ENCODE results near the gene HTR2B. TPM values are rescaled to one million over a fixed set of nuclear protein-coding genes. Genes with fewer than 3 reads are reported as not detected.

HTR2B gene
- total and polyA plus RNA-seq, 7 donors, result 0.23 to 18.3 (median 7.6) TPM; not detected in 1

DNA sequence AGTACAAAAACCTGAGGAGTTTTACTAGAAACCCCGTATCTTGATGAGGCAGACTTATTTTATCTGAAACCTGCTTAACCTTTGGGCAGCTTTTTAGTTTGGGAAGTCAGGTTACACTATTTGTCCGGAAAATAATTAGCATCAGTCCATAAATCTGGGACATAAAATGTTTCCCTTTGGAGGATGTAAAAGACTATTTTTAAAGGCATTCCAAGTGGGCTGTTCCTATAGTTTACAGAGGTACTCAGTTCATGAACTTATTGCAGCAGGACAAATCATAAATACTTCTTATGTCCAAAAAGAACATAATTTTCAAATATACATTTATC, 6.3 kb downstream of the HTR2B start:
- no peak for DNase-seq
- Histone ChIP-seq H3K36me3 (no peaks in the 10 kb centered on the region), H3K27ac (peak overlapping the region; percentile 7 to 70 (median 42)), H3K4me1 (peaks cover 0 to 26% (median 14%) of the 10 kb centered on the region in 4 donors), H3K9me3 (no peaks in the 10 kb centered on the region), H3K27me3 (no peaks in the 10 kb centered on the region), H3K4me3 (peak overlapping the region in 1 of 4 donors; percentile 43)
- no peak for TF ChIP-seq EP300 (IDR thresholded peaks at IDR 0.05)
- TF ChIP-seq, protein P1, sequence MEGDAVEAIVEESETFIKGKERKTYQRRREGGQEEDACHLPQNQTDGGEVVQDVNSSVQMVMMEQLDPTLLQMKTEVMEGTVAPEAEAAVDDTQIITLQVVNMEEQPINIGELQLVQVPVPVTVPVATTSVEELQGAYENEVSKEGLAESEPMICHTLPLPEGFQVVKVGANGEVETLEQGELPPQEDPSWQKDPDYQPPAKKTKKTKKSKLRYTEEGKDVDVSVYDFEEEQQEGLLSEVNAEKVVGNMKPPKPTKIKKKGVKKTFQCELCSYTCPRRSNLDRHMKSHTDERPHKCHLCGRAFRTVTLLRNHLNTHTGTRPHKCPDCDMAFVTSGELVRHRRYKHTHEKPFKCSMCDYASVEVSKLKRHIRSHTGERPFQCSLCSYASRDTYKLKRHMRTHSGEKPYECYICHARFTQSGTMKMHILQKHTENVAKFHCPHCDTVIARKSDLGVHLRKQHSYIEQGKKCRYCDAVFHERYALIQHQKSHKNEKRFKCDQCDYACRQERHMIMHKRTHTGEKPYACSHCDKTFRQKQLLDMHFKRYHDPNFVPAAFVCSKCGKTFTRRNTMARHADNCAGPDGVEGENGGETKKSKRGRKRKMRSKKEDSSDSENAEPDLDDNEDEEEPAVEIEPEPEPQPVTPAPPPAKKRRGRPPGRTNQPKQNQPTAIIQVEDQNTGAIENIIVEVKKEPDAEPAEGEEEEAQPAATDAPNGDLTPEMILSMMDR (IDR thresholded peaks at IDR 0.05), result no peak
- no peak for TF ChIP-seq POLR2AphosphoS5 (IDR thresholded peaks at IDR 0.05)
- no peak for TF ChIP-seq POLR2A (IDR thresholded peaks at IDR 0.05)
- WGBS, 2 donors, result 70 to 76% methylated on average over 2 of the region's 2 CpGs
- intact Hi-C loops (cut with DNase I), result no loop called here

DNA sequence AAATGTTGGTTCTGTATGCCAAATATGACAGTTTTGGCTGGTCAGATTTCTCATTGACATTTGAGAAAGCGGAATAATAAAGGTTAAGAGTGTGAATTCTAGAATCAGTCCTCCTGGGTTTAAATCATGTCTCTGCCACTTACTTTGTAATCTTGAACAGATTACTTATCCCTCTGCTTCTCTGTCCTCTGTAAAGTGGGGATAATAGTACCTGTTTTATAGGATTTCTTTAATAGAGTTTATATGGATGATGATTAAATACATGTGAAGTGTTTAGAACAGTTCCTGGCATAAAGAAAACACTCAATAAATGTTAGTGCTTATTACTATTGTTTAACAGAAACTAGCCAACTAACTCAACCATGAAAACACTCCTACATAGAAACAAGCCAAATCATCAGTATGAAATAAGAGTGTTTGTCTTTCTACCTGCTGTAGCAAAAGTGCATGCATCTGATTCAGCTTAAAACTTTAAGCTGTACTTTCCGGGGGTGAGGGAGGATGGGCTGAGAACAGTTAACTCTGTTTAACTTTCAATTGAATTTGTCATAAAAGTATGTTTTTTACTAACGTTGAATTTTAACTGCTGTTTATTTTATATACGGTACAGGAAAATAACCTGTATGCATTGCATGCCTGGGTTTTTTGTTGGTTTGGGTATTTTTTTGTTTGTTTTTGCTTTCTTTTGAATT, 6.8 kb downstream of the HTR2B start:
- TF ChIP-seq, protein P1 (IDR thresholded peaks at IDR 0.05), result no peak
- TF ChIP-seq POLR2AphosphoS5 (IDR thresholded peaks at IDR 0.05) (peak in 1 of 4 donors; percentile 13), EP300 (IDR thresholded peaks at IDR 0.05) (no peak), POLR2A (IDR thresholded peaks at IDR 0.05) (no peak)
- no peak for DNase-seq
- peaks cover 0 to 26% (median 14%) of the 10 kb centered on the region in 4 donors for H3K4me1 ChIP-seq
- peak overlapping the region; percentile 7 to 70 (median 42) for H3K27ac ChIP-seq
- H3K36me3 ChIP-seq, result no peaks in the 10 kb centered on the region
- H3K9me3 ChIP-seq, result no peaks in the 10 kb centered on the region
- no peaks in the 10 kb centered on the region for H3K27me3 ChIP-seq
- intact Hi-C loops (cut with DNase I), result no loop called here
- peak overlapping the region in 1 of 4 donors; percentile 43 for H3K4me3 ChIP-seq
- WGBS, 2 donors, result 36 to 63% methylated on average over 4 of the region's 4 CpGs

DNA sequence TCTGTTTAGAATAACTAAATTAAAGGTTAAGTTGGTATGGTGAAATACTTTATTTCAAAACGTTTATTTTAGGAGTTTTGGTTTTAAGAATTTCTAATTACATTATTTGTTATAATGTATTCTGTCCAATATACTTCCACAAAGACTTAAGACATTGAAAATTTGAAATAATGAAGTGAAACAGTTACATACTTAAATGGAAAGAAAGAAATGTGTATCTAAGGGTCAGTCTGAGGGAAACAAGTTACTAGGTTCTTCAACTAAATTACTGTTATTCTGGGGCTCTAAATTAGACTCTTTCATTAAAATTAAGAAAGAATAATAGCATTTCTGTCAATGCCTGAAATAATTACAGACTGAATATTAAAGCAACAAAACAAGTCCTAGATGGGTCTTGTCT, 7.7 kb downstream of the HTR2B start:
- H3K4me1 ChIP-seq, result peaks cover 0 to 32% (median 18%) of the 10 kb centered on the region in 4 donors
- 57 to 59% methylated on average over 1 of the region's 1 CpG for WGBS, 2 donors
- H3K4me3 ChIP-seq, result peak overlapping the region in 2 of 4 donors; percentile 2 to 43
- intact Hi-C loops (cut with DNase I), result no loop called here
- TF ChIP-seq, protein P1 (IDR thresholded peaks at IDR 0.05), result no peak
- no peak for TF ChIP-seq POLR2AphosphoS5 (IDR thresholded peaks at IDR 0.05)
- no peak for TF ChIP-seq POLR2A (IDR thresholded peaks at IDR 0.05)
- TF ChIP-seq EP300 (IDR thresholded peaks at IDR 0.05), result no peak
- no peaks in the 10 kb centered on the region for H3K27me3 ChIP-seq
- DNase-seq, result no peak
- H3K9me3 ChIP-seq, result no peaks in the 10 kb centered on the region
- peaks cover 0 to 4% (median 0%) of the 10 kb centered on the region in 4 donors for H3K36me3 ChIP-seq
- H3K27ac ChIP-seq, result peak overlapping the region in 2 of 4 donors; percentile 30 to 70

DNA sequence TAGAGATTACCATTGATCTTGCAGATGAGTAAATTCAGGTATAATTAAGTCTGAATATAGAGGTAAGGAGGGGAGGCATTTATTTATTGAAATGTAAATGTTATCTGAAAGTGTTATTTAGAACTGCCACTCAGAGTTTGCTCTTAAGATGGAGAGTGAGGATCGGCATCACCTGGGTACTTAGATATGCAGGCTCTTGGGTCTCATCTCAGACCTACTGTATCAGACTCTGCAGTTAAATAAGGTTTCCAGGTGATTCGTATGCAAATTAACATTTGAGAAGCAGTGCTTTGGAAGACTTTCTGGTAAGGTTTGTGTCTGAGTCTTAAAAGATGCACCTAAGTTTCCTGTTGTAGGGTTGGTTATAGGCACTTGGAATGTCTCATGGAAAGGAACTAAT, 9.2 kb downstream of the HTR2B start:
- DNase-seq, result no peak
- Histone ChIP-seq H3K36me3 (peaks cover 0 to 4% (median 0%) of the 10 kb centered on the region in 4 donors), H3K9me3 (no peaks in the 10 kb centered on the region), H3K4me1 (peaks cover 0 to 47% (median 30%) of the 10 kb centered on the region in 4 donors), H3K27me3 (no peaks in the 10 kb centered on the region), H3K27ac (peak overlapping the region in 1 of 4 donors; percentile 70), H3K4me3 (no peak overlapping the region)
- TF ChIP-seq POLR2AphosphoS5 (IDR thresholded peaks at IDR 0.05) (no peak), POLR2A (IDR thresholded peaks at IDR 0.05) (no peak), EP300 (IDR thresholded peaks at IDR 0.05) (no peak)
- TF ChIP-seq, protein P1 (IDR thresholded peaks at IDR 0.05), result no peak
- intact Hi-C loops (cut with DNase I), result no loop called here
- WGBS, 2 donors, result 90 to 92% methylated on average over 2 of the region's 2 CpGs
